Upper lobe of left lung (tissue), 4 donors: ENCODE data around the gene PROSER3.

Experiments used
- EP300 ChIP-seq, 4 donors: sonication (generic); formaldehyde crosslinking; IDR thresholded peaks; one replicate each; pipeline ENCODE4 v1.5.1; 2017; ENCODE audit warnings: antibody characterized with exemption in 4 of 4, control low read depth in 2 of 4
- POLR2A ChIP-seq, 4 donors: fragments of 450-650 bp; IDR thresholded peaks; one replicate each; pipeline ENCODE4 v1.5.1; 2016 to 2017; ENCODE audit warnings: antibody characterized with exemption in 4 of 4, mild to moderate bottlenecking in 2 of 4
- TF ChIP-seq, protein P1 (sequence below), 6 experiments: fragments of 450-650 bp in 4 of 6; fragments of 200-600 bp in 2 of 6; sonication (generic) in 2 of 6; IDR thresholded peaks; one replicate each; pipeline ENCODE4 v1.5.1; 2016 to 2019; ENCODE audit warnings: antibody characterized with exemption in 6 of 6

DNA sequence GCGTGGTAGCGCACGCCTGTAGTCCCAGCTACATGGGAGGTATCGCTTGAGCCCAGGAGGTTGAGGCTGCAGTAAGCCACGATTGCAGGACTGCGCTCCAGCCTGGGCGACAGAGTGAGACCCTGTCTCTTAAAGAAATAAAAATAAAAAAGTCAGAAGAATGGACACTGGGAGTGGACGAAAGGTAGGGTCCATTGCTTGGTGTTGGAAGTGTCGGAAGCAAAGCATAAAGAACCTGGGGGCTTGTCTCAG is 17.0 kb downstream of the PROSER3 start:
- TF ChIP-seq EP300 (IDR thresholded peaks at IDR 0.05) (no peak), POLR2A (IDR thresholded peaks at IDR 0.05) (no peak)
- TF ChIP-seq, protein P1, sequence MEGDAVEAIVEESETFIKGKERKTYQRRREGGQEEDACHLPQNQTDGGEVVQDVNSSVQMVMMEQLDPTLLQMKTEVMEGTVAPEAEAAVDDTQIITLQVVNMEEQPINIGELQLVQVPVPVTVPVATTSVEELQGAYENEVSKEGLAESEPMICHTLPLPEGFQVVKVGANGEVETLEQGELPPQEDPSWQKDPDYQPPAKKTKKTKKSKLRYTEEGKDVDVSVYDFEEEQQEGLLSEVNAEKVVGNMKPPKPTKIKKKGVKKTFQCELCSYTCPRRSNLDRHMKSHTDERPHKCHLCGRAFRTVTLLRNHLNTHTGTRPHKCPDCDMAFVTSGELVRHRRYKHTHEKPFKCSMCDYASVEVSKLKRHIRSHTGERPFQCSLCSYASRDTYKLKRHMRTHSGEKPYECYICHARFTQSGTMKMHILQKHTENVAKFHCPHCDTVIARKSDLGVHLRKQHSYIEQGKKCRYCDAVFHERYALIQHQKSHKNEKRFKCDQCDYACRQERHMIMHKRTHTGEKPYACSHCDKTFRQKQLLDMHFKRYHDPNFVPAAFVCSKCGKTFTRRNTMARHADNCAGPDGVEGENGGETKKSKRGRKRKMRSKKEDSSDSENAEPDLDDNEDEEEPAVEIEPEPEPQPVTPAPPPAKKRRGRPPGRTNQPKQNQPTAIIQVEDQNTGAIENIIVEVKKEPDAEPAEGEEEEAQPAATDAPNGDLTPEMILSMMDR (IDR thresholded peaks at IDR 0.05) = no peak
